DMS114 treated with DMSO at 0.1 percent for 48 hours (cell line): ENCODE data around the gene ZNF76.

Experiments used
- DNase-seq: peaks from one replicate; lab custom pipeline; 2025; ENCODE audit not compliant: unreplicated experiment; lab: John Stamatoyannopoulos, UW

ZNF76 gene

GRCh38 chr6:35236223-35236622 is 23.3 kb upstream of the ZNF76 start:
- no peak for DNase-seq

- DNase-seq, result no peak
These were observed 22.1 kb upstream of the ZNF76 start for GRCh38 chr6:35237476-35237875.

DNA sequence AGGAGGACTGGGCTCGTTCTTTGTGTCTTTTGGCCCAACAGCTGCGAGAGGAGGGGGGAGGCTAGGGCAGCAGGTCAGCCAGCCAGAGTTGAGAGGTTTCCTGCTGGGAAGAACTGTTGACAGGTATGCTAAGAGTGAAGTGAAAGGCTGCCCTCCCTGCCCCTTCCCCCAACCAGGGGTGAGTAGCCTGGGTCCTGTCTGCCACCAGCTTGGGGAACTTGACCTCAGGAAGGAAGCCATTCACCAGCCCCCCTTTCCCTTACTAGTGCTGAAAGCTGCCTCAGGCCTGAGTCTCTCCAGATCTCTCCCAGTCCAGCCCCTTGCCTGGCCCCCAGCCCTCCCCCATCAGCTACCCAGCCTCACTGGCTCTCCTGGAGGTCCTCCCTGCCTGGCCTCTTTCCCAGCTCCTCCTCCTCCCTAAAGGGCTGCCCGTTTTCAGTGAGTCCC is 20.7 kb upstream of the ZNF76 start:
- no peak for DNase-seq

DNA sequence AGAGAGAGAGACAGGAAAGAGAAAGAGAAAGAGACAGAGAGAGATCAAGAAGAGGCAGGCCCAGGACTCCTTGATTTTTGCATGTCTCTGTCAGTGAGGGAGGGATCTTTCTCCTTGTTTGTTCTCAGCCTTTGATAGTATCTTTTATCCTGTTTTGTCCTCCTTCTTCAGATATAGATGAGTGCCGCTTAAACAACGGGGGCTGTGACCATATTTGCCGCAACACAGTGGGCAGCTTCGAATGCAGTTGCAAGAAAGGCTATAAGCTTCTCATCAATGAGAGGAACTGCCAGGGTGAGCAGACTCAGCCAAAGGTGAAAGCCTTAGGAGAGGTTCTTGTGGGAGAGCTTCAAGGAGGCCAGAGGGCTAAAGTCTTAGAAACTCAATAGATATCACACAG is 20.0 kb upstream of the ZNF76 start:
- DNase-seq, result no peak

DNA sequence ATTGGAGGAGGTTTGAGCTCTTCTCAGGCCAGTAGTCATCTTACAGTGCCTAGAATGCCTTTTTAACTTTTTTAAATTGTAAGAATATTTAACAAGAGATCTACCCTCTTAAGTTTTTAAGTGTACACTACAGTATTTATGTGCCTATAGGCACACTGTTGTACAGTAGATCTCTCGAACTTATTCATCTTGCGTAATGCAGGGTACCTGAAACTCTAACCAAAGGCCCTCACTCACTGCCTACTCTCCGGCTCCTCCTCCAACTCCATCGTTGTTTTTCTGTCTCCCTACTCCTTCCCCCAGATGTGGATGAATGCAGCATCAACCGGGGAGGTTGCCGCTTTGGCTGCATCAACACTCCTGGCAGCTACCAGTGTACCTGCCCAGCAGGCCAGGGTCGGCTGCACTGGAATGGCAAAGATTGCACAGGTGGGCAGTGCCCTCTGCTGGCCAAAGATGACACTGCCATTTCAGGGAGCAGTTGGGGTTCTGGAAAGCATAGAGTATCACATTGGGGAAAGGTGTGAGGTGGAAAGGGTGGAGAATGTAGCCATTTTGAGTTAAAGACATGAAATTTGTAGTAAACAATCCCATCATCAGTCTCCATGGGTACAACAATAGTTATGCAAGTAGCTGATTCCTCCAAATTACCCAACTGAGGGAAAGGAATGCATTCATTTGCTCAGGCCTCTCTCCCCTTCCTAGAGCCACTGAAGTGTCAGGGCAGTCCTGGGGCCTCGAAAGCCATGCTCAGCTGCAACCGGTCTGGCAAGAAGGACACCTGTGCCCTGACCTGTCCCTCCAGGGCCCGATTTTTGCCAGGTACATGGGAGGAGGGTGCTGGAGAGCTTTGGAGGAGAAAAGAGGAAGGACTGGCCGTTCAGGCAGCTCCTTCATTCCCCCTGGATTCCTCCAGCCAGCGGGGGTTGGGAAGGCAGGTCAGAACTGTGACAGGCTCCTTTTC is 18.4 kb upstream of the ZNF76 start:
- DNase-seq, result peak; percentile 42

DNA sequence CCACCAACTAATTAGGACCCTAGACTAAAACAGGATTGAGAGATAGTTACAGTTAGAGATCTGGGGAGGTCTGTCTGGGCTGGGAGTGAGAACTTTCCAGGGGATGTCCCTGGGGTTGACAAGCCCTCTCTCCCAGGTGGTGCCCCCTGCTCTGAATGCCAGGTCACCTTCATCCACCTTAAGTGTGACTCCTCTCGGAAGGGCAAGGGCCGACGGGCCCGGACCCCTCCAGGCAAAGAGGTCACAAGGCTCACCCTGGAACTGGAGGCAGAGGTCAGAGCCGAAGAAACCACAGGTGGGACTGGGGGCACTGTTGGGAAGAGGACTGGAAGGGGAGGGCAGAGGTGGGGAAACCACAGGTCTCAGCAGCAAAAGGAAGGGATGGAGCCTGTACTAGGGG is 17.0 kb upstream of the ZNF76 start:
- no peak for DNase-seq

DNA sequence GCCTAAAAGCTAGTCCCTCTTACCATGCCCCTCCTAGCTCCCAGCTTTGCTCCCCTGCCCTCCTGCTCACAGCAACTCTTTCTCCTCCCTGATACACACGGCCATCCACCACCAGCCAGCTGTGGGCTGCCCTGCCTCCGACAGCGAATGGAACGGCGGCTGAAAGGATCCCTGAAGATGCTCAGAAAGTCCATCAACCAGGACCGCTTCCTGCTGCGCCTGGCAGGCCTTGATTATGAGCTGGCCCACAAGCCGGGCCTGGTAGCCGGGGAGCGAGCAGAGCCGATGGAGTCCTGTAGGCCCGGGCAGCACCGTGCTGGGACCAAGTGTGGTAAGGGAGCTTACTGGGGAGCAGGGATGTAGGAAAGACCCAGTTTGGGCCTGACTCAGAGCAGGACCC is 16.6 kb upstream of the ZNF76 start:
- DNase-seq, result no peak

GRCh38 chr6:35243386-35243958 is 16.1 kb upstream of the ZNF76 start:
- DNase-seq, result no peak

DNA sequence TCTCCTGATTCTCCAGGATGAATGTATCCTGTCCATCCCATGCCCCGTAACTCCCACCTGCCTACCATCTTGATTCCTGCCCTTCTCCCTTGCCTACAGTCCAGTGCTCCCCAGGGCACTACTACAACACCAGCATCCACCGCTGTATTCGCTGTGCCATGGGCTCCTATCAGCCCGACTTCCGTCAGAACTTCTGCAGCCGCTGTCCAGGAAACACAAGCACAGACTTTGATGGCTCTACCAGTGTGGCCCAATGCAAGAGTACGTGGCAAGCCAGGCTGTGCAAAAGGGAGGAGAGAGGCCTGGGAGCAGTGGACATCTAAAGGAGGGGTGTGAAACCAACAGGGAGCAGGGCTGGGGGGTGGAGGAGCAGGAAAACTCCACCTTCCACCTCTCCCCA is 15.0 kb upstream of the ZNF76 start:
- DNase-seq, result no peak

- no peak for DNase-seq
These were observed 11.8 kb upstream of the ZNF76 start for GRCh38 chr6:35247642-35248231.

GRCh38 chr6:35248300-35248699 is 11.2 kb upstream of the ZNF76 start:
- DNase-seq, result no peak

DNA sequence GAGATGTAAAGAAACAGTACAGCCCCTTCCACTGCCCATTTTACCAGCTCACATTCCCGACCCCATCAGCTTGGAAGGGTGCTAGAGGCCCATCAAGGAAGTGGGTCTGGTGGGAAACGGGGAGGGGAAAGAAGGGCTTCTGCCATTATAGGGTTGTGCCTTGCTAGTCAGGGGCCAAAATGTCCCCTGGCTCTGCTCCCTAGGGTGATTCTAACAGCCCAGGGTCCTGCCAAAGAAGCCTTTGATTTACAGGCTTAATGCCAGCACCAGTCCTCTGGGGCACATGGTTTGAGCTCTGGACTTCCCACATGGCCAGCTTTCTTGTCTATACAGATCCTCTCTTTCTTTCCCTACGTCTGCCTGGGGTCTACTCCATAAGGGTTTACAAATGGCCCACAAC is 10.6 kb upstream of the ZNF76 start:
- DNase-seq, result no peak

DNA sequence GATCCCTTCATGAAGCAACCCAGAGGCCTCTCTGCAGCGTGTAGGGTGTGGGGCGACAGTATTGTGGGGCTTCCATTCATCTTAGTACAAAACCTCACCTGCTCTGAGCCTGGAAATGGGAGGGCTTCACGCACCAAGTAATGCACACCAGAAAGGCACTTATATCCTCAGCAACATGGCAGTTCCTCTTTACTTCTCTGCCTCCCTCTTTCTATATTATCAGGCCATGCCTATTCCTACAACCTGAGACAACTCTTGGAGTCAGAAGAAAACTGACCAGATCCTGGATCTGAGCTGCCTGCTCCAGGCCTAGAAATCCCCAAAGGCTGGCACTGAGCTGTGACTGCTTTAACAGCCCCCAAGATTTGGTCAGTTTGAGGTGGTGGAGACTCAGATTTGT is 7.6 kb upstream of the ZNF76 start:
- DNase-seq, result no peak

- DNase-seq, result no peak
These were observed 6.3 kb upstream of the ZNF76 start for GRCh38 chr6:35253249-35253648.

DNA sequence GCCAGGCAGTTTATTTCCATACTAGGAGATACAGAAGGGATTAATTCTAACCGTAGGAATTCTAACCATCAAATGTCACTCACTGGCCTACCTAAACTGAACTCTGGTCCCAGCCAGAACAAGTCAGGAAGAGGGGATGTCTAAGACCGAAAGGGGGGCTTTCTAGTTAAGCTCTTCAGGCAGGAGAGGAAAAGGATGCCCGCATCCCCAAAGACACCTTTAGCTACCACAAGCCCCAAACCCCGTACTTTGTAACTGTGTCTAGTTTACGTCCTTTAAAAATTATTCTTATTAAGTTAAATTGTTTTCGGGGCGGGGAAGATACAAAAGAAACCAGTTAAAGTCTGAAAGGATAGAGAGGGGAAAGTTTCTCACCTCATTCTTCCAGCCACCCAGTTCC is 1.2 kb upstream of the ZNF76 start:
- DNase-seq, result no peak

DNA sequence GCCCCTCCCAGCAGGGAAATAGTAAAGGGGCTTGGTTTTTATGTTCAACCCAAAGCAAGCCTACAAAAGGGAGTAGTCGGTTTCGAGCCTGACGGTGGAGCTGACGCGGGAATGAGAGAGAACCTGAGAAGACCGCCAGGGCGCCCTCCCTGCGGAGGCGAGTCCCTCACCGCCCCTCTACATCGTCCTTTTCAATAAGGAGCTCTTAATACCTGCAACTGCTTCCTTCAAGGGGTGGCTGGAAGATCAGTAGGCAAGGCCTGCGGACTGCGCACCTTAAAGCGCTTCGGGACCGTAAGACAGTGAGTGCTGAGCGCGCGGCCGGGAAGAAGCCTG is 709 bp upstream of the ZNF76 start:
- peak; percentile 54 for DNase-seq

DNA sequence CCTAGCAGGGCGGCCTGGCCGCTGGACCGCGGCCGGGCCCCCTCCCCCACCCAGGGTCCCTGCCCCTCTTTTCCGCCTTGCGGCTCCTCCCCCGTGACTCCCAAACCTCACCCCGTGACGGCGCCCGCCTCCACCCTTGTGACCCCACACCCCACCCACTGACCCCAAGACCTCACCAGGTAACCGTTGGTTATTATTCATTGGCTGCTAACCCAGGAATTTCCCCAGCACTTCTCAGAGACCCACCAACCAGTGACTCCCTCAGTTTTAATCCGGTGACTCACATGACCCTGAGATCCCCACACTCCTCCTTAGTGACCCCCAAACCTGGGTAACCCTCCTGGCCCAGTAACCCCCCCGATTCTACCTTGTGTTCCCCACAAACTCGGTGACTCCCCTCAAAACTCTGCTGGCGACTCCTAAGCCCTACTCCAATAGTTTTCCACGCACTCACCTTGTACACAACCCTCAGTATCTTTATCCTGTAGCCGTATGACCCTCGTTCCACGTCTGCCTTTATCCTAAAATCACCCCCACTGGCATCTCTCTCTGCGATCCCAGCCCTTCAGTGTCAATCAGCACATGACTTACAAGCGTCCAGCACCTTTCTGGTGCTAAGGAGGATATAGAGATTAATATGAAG is 534 bp downstream of the ZNF76 start:
- DNase-seq, result no peak

GRCh38 chr6:35260591-35261570 is 1.3 kb downstream of the ZNF76 start:
- DNase-seq, result no peak

DNA sequence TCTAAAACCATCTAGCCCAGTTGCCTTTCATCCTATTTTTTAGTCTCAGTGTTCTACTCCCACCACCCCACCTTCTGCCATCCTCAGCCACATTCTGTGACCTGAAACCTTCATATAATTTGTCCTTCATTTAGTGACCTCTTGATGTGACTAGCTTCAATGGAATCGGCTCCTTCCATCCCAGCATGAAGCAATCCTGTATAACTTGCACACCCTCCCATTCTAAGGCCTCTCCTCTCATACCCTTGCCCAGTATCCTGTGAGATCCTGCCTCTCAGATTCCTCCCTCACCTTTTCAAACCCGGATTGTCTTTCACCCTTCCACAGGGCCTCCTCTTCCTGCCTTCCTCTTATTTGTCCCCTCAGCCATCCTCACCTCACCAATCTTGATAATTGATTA is 3.1 kb downstream of the ZNF76 start:
- DNase-seq, result no peak

GRCh38 chr6:35264550-35265274 is 5.2 kb downstream of the ZNF76 start:
- no peak for DNase-seq
